GM19351 (cell line): Measurements from ENCODE around the gene TMEM114.
"Not testable (repeated sequence)": the region's sequence is repeated elsewhere in the genome, so short reads cannot be mapped to it uniquely, and the experiment has no call there.

ENCODE experiments used
- ATAC-seq: cut with Tn5 transposase; IDR thresholded peaks from one replicate; pipeline ENCODE4 v1.9.1; 2021; ENCODE audit warnings: mild to moderate bottlenecking, moderate library complexity; ENCODE audit not compliant: unreplicated experiment

Gene TMEM114

DNA sequence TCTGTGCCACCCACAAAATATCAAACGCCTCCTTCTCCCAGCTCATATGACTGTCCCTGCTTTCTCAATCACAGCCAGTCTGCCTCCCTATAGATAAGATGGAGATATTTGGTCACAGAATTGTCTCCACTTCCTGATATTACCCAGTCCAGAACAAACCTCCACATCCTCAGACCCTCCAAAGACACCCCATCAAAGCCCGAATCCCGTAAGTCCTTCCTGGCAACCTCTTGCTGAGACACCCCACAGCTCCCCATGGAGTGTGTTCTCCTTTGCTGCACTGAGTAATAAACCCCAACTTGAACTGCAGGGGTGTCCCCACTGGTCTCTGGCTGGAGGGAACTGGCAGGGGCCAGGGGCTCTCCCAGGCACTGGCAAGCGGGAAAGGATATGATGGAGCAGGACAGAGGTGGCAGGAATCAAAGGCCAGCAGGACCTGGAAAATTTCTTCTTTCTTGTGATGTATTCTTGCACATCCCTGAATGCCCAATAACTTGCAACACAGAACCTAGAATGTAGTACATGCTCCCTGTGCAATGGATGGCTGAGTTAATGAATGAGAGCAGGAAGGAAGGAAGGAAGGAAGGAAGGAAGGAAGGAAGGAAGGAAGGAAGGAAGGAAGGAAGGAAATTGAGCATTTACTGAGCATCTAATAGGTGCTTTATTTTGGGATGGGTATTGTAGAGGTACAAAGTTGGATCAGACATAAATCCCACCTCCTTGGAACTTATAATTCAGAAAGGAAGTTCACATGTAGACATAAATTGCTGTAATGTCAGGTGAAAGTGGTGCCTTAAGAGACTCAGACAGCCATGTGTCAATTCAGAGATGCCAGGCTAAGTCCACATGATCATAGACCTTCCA lies 13.9 kb downstream of the TMEM114 start:
- no peak for ATAC-seq

DNA sequence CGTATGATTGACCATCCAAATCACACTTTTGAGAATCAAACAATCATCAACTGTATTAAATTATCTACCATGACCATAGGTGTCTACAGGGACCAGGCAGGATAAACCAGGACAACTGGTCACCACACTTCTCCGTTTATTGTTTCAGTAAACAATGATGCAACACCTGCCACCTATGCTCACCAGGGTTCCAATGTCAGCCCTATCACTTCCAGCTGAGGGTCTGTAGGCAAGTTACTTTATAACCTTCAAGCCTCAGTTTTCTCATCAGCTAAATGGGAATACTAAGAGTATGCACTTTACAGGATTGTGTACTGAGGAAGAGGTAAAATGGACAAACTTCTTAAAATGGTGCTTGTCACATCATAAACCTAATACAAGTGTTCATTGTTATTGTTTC lies 14.9 kb downstream of the TMEM114 start:
- no peak for ATAC-seq

DNA sequence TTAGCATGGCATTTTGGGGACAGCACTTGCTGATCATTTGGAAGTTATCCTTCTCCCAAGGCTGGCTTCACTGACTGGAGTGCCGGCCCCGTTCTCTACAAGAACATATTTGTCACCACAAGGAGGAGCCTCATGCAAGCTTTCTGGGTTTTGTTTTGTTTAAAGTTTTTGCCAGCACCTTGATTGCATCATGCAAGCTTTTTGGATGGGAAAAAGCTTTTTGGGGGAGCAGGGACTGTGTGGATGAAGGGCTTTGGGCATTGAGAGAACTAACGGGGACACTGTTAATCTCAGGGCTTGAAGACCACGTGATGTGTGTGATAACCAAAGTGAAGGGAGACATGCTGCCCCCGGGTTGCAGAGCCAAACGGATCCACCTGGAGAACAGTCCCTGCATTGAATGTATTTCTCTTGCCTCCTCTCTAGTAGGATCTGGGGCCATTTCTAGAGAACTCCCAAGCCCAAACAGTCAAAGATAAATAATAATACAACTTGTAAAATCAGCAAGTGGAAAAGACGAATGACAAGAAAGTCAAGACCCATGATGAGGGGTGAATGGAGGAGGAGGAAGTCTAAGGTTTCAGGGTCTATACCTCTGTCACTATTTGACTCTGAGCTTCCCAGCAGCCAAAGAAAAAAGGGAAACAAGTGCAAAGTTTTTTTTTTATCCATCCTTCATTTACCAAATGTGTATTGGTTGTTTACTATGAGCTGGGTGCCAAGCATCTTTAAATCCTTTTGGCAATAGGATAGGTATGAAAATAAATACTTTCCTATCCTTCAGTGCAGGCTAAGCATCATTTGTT lies 17.2 kb downstream of the TMEM114 start:
- no peak for ATAC-seq

DNA sequence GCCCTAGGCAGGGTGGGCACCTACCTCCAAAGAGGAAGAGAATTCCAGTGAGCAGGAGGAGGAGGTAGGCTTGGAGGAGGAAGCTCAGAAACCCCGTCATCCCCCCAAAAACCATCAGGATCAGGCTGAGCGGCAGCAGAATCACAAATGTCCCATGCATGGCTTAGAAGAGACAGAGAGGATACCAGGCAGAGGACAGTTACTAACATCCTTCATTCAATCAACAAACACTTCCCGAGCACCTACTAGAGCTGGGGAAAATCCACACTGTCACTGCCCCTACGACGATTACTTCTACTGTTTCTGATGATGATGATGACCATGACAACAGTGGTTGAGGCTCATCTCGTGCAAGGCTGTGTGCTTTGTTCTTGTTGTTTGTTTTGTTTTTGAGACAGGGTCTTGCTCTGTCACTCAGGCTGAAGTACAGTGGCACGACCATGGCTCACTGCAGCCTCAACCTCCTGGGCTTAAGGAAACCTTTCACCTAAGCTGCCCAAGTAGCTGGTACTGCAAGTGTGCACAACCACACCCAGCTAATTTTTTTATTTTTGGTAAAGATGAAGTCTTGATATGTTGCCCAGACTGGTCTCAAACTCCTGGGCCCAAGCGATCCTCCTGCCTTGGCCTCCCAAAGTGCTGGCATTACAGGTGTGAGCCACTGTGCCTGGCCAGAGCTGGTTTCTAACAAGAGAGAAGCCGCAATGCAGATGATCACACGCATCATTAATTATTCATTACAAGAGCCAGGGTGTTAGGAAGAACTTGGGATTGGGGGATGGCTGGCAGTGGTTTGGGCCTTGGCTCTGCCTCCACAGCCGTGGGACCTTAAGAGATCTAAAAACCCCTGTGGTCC lies 18.0 kb downstream of the TMEM114 start:
- ATAC-seq = no peak

DNA sequence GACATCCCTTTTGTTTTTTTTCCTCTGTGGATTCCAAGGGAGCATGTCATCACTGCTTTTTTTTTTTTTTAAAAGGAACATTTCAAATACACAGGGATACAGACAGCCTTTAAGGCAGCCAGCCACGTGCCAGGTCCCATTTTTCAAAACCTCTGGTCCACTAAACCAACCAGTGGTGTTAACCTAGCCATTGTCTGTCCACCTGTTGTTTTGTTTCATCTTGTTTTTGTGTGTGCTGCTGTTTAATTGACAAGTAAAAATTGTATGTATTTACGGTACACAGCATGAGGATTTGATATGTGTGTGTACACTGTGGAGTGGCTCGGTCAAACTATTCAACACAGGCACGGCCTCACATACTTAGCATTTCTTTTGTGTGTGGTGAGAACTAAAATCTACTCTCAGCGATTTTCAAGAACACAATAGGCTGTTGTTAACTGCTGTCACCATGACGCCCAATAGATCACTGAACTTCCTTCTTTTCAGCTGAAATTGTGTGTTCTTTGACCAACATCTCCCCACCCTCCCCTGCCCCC lies 19.2 kb downstream of the TMEM114 start:
- ATAC-seq = no peak

DNA sequence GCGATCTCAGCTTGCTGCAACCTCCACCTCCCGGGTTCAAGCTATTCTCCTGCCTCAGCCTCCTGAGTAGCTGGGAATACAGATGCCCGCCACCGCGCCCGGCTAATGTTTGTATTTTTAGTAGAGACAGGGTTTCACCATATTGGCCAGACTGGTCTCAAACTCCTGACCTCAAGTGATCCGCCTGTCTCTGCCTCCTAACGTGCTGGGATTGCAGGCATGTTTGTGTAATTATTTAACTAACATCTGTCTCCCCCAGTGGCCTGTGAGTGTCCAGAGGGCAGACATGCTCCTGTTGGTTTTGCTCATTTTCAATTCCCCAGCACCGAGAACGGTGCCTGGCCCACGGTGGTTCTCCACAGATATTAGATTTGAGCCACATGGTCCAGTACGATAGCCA lies 19.9 kb downstream of the TMEM114 start:
- ATAC-seq = not testable (repeated sequence)

DNA sequence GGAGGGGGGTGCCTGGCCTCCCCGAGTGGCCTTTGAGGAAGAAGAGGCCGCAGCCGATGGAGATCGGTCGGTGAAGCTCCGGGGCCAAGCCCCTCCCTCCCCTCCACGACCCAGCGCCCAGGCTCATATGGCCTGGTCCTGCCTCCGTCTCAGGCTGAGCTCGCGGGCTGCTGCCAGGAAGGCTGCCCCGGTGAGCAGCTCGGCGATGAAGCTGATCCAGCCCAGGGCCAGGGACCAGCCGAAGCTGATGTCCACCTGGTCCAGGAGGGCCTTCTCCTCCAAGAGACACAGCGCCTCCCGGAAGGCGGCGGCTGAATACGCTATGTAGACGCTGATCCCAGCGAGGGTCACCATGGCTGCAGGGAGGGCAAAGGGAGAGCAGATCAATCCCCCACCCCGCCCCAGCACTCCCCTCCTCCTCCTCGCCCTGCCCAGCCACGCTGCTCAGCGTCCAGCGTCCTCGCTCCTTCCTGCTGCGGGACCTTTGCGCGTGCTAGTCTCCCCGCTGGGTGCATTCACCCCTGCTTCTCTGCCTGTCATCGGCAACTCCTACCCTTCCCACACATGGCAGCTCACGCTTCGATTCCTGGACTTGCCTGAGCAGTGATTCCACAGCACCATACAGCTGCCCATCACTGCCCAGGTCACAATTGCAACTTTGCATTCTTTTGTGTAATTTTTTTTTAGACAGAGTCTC lies 20.5 kb downstream of the TMEM114 start:
- ATAC-seq = no peak

DNA sequence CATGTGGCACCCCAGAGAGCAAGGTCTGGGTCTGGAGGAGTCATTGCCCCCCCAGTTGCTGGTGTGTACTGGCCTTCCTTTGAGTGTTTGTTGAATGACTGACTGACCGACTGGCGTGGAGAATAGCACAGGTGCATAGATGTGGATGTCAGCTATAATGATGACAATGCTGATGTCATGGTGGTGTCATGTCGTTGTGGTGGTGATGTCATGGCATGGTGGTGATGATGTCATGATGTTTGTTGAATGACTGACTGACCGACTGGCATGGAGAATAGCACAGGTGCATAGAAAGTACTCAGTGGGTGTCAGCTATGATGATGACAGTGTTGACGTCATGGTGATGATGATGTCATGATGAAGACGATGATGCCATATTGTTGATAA lies 22.1 kb downstream of the TMEM114 start:
- ATAC-seq = no peak

DNA sequence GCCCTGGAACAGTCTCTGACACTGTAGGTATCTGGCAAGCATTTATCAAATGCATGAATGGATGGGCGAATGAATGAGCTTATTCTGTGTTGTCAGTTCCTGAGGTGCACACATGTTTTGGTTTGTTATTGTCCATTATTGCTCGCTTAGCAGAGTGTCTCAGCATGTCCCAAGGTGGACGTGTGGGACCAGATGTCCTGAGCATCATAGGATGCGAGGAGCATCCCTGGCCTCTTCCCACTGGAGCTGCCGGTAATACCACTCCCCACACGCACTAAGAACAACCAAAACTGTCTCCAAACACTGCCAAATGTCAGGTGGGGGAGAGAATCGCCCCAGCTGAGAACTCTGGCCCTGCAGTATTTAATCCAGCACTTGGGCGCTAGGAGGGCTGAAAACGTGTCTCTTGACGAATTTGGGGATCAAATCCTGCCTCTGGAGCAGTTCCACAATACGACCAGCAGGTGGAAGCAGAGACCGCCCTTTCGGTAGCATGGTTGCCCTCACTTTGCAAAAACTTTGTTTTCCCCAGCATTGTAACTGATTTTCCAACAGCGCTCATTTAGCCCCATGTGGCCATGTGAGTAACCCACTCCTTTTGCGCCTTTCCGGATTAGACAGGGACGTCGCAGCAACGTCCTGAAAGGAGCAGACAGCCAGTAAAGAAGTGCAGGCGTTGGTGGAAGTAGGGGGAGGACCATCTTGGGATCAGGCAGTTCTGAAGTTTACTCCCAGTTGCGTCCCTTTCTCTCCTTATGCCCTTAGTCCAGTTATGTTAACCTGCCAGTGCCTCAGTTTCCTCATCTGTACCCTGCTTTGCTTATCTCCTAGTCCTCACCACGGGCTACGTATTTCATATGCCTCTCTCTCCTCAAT lies 22.7 kb downstream of the TMEM114 start:
- peak; percentile 94 for ATAC-seq

DNA sequence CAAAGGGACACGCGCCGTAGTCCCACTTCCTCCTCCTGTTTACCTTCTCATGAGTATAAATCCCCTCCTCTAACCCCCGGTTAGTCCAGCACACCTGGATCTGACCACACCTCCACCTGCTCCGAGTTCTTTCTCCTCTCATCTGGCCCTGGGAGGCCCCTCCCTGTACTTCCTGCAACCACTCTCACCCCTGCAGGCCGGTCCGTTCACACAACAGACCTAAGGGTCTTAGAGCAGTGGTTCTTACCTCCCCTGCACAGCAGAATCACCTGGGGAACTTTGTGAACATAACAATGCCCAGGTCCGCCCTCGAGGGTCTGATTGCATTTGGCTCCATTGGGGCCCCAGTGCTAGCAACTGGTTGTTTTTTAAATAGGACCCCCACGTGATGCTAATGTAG lies 24.8 kb downstream of the TMEM114 start:
- no peak for ATAC-seq

DNA sequence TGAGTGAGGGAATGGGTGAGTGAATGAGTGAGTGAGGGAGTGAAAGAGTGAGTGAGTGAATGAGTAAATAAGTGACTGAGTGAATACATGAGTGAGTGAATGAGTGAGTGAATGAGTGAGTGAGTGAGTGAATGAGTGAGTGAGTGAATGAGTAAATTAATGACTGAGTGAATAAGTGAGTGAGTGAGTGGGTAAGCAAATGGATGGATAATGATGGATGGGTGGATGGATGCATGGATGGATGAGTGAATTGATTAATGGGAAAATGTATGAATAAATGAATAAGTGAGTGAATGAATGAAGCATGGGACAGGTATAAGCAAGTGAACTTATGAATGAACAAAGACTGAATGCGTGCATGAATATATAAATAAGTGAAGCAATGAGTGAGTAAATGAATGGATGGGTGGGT lies 25.4 kb downstream of the TMEM114 start:
- no peak for ATAC-seq

DNA sequence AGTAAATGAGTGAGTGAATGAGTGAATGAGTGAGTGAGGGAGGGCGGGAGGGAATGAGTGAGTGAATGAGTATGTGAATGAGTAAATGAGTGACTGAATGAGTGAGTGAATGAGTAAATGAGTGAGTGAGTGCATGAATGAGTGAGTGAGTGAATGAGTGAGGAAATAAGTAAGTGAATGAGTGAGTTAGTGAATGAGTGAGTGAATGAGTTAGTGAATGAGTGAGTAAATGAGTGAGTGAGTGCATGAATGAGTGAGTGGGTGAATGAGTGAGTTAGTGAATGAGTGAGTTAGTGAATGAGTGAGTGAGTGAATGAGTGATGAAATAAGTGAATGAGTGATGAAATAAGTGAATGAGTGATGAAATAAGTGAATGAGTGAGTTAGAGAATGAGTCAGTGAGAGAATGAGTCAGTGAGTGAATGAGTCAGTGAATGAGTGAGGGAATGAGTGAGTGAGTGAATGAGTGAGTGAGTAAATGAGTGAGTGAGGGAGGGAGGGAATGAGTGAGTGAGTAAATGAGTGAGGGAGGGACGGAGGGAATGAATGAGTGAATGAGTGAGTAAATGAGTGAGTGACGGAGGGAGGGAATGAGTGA lies 26.3 kb downstream of the TMEM114 start:
- not testable (repeated sequence) for ATAC-seq

DNA sequence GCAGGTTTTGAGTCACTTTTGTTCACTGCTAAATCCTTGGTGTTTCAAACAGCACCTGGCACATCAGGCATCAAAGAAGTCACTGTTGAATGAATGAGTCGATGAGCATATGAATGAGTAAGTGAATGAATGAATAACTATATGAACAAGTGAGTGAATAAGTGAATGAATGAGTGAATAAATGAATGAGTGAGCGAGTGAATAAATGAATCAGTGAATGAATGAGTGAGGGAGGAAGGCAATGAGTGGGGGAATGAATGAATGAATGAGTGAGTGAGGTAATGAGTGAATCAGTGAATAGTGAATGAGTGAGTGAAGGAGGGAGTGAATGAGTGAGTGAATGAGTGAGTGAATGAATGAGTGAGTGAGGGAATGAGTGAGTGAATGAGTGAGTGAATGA lies 28.8 kb downstream of the TMEM114 start:
- ATAC-seq = no peak

DNA sequence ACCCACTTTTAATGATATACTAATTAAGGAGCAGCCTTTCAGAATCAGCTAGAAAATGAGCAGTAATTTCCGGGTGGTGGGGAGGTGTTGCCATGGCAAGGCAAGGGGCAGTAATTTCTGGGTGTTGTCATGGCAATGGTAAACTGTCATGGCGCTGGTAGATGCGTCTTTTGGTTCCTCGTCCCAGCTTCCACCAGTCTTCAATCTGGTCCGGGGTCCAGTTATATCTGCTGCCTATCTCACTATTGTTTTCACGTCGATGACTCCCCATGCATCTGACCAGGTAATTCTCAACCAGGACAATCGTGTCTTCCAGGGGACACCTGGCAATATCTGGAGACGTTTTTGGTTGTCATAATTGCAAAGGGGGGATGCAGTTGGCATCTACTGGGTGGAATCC lies 34.9 kb downstream of the TMEM114 start:
- ATAC-seq = no peak

DNA sequence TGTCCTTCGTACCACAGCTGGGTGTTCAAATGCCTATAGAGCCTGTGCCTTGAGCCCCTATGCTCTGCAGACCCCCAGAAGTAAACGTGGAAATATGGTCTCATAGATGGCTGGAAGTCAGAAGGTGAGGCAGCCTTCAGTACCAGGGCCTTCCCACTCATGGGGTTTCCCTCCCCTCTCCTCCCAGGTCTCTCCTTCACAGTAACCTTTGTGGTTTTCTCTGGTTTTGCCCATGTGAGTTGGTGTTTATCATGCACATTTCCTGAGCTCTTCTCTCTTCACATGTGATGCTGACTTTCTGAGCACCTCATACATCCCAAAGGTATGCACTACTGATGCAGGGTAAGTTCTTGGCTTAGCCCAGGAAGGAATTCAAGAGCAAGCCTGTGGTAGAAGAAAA lies 35.4 kb downstream of the TMEM114 start:
- no peak for ATAC-seq

DNA sequence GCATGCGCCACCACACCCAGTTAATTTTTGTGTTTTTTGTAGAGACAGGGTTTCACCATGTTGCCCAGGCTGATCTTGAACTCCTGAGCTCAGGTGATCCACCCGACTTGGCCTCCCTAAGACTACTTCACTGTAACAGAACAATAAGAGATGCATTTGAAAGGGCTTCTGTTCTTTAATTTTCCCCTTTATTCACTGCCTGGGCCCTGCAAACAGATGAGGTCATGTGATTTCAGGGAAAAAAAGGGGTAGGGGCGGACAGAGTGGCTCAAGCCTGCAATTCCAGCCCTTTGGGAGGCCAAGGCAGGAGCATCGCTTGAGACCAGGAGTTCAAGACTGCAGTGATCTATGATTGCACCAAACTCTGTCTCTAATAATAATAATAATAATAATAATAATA lies 36.3 kb downstream of the TMEM114 start:
- ATAC-seq = no peak

DNA sequence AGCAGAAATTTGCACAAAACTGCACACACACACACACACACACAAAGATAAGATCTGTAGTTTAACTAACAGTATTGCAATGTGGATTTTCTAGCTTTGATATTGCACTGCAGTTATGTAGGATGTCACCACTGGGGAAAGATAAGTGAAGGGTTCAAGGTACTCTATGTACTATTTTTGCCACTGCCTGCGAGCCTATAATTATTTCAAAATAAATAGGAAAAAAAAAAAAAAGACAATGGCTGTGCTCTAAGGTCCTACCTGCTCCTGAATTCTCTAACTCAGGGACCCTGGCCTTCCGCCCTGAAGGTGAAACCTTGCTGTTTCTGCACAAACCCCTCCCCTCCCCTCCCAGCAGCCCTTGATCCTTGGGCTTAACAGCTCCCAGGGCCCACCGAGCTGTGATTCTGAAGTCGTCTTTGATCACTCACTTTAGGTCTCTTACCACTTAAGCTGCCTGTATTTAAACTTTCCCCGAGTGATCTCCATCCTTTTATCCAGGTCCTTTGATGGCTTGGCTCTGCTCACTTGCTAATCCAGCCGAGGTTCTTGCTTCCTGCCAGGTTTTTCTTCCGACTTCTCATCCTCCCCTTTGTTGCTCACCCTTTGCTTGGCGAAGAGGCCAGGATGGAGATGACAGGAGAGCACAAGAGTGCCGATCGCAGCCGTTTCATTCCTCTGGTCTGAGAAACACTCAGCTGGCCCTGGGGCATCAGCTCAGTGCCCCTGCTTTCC lies 37.7 kb downstream of the TMEM114 start:
- no peak for ATAC-seq
